RKO (cell line): ENCODE results near the gene ANKRD13A.
"Not testable (repeated sequence)": the region's sequence is repeated elsewhere in the genome, so short reads cannot be mapped to it uniquely, and the experiment has no call there.

Experiments
- DNase-seq: peaks from one replicate; pipeline ENCODE4 v3.0.0-alpha.2; 2016; ENCODE audit warnings: low spot score

Gene ANKRD13A

DNA sequence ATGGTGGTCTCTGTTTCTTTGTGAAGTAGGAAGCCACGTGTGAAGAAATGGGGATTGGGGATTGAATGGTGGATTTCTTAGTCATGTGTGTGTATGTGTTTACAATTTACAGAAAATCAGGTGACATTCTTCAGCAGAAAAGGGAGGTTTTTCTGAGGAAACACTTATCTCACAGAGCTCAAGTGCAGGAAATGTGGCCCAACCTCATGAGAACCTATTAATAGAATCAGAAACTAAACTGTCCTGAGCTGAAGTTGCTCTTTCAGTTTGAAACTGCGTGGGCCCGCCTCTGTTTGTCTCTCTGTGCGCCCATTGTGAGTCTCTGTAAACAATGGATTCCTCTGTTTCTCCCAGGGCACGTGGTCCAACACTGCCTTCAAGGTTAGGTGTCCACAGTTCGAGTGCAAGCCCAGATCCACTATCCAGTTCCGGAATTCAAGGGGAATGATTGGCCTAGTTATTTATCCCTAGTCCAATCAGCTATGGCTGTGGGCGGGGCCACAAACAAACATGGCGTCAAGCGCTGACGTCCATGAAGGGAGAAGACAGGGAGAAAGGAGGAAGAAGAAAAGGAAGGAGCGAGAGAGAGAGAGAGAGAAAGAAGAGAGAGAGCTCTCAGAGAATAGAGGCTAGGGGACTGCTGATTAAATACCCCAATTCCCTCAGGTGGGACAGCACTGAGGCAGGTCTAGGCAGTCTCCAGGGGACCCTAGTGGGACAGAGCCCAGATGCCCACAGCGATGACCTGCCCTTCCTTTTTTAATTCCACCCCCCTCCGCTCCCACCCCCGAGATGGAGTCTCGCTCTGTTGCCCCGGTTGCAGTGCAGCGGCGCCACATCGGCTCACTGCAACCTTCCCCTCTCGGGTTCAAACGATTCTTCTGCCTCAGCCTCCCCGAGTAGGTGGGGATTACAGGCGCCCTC, 80.5 kb downstream of the ANKRD13A start:
- DNase-seq = no peak

DNA sequence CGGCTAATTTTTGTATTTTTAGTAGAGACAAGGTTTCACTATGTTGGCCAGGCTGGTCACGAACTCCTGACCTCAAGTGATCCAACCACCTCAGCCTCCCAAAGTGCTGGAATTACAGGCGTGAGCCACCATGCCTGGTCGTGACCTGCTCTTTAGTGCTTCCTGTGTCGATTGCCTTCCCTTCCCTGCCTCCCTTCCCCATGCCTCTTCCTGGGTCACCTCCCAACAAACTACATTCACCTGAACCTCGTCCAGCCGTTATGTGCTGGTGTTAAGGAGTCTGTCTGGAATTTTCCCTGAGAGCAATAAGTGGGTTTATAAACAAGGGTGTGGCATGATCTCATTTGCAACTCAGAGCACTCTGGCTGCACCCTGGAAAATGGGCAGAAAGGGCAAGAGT, 81.2 kb downstream of the ANKRD13A start:
- DNase-seq = no peak

DNA sequence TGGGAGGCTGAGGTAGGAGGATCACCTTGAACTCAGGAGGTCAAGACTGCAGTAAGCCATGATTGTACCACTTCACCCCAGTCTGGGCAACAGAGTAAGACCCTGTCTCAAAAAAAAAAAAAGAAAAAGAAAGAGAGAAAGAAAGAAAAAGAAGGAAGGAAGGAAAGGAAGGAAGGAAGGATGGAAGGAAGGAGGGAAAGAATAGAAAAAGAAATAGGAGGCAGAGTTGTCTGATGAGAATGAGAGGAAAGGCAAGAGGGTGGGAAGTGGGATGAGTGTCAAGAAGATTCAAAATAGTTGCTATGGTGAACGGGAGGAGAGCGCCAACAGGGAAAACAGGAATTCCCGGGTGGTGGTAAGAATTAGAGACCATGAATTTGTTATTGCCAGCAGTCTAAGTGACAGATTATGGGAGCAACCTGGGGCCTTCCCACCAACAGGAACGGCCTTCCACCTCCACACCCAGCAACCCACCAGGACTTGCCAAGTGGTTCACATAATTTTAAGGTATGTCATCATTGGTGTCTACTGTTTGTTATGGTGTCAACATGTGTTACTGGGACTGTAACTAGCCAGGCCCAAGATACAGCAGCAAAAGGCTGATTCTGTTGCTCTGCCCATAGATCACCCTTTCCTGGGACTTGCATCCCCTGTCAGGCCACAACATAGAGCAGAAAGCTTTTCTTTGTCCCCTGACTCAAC, 85.2 kb downstream of the ANKRD13A start:
- DNase-seq = no peak

DNA sequence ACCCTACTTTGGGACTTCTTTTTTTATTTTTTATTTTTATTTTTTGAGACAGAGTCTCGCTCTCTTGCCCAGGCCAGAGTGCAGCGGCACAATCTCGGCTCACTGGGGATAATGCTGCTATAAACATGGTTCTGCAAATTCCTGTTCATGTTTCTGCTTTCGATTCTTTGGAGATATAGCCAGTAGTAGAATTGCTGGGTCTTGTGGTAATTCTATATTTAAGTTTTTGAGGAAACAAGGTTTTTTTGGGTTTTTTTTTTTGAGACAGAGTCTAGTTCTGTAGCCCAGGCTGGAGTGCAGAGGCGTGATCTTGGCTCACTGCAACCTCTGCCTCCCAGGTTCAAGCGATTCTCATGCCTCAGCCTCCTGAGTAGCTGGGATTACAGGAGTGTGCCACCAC, 89.0 kb downstream of the ANKRD13A start:
- not testable (repeated sequence) for DNase-seq

DNA sequence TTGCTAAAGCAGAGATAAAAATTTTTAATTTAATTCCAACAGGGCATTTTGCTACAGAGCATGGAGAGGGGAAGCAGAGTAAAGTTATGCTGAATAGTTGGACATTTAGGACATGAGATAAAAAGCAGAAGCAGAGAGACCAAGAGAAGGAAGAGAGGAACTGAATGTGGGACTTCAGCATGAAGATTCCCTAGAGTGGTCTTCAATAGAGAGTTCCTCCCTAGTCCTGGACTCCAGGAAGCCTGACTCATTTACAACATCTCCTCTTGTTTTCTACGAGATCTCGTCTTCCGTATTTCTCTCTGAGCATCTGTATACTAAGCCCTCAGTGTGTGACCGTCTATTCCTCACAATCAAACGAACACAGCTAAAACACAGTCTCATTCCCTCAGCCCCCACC, 89.7 kb downstream of the ANKRD13A start:
- DNase-seq = no peak
